HT1080 (cell line): ENCODE data around the gene RTTN. TPM values are rescaled to one million over a fixed set of nuclear protein-coding genes. Genes with fewer than 3 reads are reported as not detected.
"Not testable (repeated sequence)": the region's sequence is repeated elsewhere in the genome, so short reads cannot be mapped to it uniquely, and the experiment has no call there.

Experiments used
- DNase-seq: peaks from one replicate; pipeline ENCODE4 v3.0.0-alpha.2; 2015; ENCODE audit warnings: low read depth
- polyA plus RNA-seq, 2 experiments: library from polyadenylated mRNA; depleted of rRNA; stranded (reverse); fragments of >200 nt; gene quantifications; 2 replicates each; pipeline ENCODE4 v1.2.3, GENCODE V29; 2015
- total RNA-seq: library from RNA; depleted of rRNA; stranded (reverse); fragments of >200 nt; shearing (Covaris generic); gene quantifications from 2 replicates; pipeline ENCODE4 v1.2.3, GENCODE V29; 2014; rRNA removed

Gene RTTN
- 11.7 and 13.0 TPM in 2 replicates for total RNA-seq
- 6.6 and 7.2 TPM in 2 replicates for polyA plus RNA-seq (2015; cell fraction: cytosol; rRNA removed)
- polyA plus RNA-seq (2015; cell fraction: nucleus; rRNA removed): 31.3 and 36.1 TPM in 2 replicates

DNA sequence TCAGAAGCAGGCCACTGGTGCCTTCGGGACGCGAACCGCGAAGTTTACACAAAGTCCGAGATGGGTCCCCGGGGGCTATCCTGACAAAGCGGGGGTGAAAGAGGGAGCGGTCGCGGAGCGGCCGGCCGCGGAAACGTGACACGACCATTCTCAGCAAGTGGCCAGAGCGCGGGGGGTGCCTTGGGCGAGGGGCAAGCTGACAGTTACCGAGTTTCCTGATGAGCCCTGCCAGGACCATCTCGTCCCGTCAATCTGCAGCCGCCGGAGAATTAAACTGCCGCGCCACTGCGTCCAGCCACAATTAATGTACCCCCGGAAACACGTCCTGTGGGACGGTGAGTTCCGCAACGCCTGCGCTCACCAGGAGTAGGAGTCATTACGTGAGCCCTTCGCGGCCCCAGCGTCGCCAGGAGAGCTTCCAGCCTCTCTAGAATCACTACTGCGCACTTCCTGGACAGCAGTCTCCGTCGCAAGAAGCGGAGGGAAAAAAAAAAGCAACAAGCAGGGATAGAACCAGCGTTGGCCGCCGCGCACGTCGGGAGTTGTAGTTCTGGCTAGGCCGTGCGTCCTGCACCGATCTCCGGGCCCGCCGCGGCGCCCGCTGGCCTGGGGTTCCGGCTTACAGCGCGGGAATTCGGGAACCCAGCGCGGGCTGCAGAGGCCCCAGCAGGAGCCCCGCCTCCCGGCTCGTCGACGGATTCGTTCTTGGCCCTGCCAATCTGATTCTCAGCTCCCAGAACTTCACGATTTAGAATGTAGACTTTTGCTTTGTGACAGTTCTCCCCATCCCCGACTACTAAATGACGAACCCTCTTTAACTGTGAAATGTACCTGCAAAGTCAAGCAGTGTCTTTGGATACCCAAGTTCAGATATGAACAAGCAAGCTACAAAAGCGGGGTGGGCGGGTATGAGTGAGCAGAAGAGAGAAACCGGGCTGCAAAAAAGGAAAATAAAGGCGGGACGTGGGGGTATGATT is at the start of gene RTTN:
TSS of gene RTTN (minus strand) at position 267 of the 977 bp plus-strand sequence. CDS start at position 238, 29 bp downstream.
- peak; percentile 95 for DNase-seq

GRCh38 chr18:70250781-70251180 is 45.3 kb upstream of the RTTN start:
- no peak for DNase-seq

GRCh38 chr18:70249861-70250260 is 44.4 kb upstream of the RTTN start:
- DNase-seq: not testable (repeated sequence)

- peak; percentile 80 for DNase-seq
Observed at GRCh38 chr18:70249118-70249517, 43.6 kb upstream of the RTTN start.

- no peak for DNase-seq
Observed at GRCh38 chr18:70246061-70246466, 40.6 kb upstream of the RTTN start.

GRCh38 chr18:70243131-70243929 is 37.8 kb upstream of the RTTN start:
- DNase-seq: no peak

DNA sequence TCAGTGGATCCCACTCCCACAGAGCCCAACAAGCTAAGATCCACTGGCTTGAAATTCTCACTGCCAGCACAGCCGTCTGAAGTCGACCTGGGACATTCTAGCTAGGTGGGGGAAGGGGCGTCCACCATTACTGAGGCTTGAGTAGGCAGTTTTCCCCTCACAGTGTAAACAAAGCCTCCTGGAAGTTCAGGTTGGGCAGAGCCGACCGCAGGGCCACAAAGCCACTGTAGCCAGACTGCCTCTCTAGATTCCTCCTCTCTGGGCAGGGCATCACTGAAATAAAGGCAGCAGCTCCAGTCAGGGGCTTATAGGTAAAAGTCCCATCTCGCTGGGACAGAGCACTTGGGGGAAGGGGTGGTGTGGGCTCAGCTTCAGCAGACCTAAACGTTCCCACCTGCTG is 31.4 kb upstream of the RTTN start:
- DNase-seq: not testable (repeated sequence)

- DNase-seq: no peak
Observed at GRCh38 chr18:70235478-70235877, 30.0 kb upstream of the RTTN start.

DNA sequence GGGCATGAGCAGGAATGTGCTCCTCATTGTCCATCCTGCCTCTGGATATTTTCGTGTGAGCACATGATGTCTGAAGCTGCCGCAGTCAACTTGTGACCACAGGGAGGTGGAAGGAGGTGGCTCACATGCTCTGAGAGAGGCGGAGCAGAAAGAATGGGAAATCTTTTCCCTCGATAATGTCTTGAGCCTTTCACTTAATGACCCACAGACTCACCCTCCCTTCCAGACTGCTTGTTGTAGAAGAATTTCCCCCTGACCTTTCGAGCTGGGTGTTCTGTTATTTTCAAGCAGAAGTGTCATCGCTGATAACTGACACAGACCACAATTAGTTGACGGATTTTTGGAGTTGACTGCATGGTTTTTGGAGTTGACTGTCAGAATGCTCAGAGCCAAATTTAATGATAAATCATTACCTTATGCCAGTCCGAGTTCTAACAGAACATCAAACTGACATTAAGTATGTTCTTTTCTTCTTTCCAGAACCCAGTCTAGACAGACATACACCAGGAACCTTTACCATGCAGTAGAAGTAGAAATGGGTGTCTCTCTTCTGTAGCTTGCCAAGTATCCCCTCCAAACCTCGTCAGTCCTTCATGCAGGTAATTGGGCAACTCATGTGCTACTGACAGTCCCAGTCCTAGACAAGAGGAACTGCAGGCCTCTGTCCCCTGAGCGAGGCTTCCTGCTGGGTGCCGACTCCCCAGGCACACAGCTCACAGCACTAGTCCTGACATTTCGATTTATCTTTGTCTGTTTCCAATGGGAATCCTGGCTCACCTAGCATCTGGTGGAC is 29.4 kb upstream of the RTTN start:
- DNase-seq: no peak

- no peak for DNase-seq
Observed at GRCh38 chr18:70233974-70234373, 28.5 kb upstream of the RTTN start.

- DNase-seq: no peak
Observed at GRCh38 chr18:70232261-70232660, 26.8 kb upstream of the RTTN start.

- DNase-seq: no peak
Observed at GRCh38 chr18:70229639-70230038, 24.2 kb upstream of the RTTN start.

DNA sequence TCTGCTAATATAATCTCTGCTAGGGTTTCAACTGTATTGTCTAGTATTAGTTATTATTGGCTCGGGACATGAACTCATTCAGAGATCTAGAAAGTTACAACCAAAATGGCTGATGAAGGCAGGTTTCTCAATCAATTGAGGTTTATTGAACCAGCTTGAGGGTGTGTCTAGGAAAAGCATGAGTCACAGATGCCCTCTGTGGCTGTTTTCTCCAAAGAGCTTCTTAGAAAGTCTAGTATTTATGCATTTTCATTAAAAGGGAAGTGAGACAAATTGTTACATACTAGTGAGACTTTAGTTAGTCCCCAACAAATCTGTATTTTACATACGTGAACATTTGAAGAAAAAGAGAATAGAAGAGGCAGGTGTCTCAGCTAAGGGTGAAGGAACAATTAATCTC is 23.0 kb upstream of the RTTN start:
- DNase-seq: peak; percentile 10

- no peak for DNase-seq
Observed at GRCh38 chr18:70227438-70227837, 22.0 kb upstream of the RTTN start.

GRCh38 chr18:70221915-70222278 is 16.4 kb upstream of the RTTN start:
- no peak for DNase-seq

- DNase-seq: no peak
Observed at GRCh38 chr18:70221156-70221914, 15.8 kb upstream of the RTTN start.

DNA sequence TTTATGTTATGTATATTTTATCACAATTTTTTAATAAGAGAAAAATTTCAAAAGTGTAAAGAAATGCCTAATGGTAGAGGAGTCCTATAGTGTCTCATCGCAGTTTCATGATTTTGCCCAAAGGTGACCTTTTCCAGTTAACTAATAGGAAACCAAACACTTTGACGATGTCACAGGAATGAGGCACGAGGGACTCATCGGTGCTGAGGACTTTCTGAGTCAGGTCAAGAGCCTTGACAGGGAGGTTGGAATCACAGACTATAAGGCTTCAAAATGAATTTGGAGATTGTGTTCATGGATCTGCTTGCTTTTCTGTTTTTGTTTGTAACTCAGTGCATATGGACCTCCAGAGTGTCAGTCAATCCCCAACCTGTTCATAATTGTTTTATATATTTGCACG is 15.1 kb upstream of the RTTN start:
- no peak for DNase-seq

GRCh38 chr18:70219688-70220087 is 14.2 kb upstream of the RTTN start:
- DNase-seq: no peak

DNA sequence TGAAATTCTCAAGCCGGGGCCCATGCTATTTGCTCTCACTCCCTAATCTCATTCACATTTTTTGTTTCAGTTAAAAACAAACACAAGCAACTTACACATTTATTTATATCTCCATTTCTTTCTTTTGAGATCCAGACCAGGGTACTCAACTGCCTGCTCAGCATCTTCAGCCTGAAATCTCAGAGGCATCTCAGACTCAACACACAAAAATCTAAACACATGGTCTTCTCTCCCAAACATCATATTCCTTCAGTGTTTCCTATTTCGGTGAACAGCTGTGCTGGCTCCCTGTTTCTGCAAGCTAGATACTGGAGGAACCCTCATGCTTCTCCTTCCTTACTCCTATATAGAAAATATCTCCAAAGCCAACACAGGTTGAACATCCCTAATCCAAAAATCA is 11.3 kb upstream of the RTTN start:
- DNase-seq: no peak

GRCh38 chr18:70207181-70207580 is 1.7 kb upstream of the RTTN start:
- no peak for DNase-seq
